Effector memory CD8-positive, alpha-beta T cell (primary cell): ENCODE measurements around the gene EN1.

ENCODE experiments used
- ATAC-seq: fragments of 150-1000 bp; cut with Tn5 transposase; replicated peaks from 2 replicates; pipeline ENCODE4 v1.10.0; 2021; ENCODE audit warnings: mild to moderate bottlenecking, moderate library complexity
- DNase-seq, 3 experiments: peaks; one replicate each; pipeline ENCODE4 v3.0.0; 2021
- H3K27ac Mint-ChIP-seq, 2 donors: one replicate each; pipeline ENCODE4 v1.8.0; 2022; ENCODE audit warnings: mild to moderate bottlenecking in 2 of 2, mixed read lengths in 2 of 2, moderate library complexity in 2 of 2
- H3K27me3 Mint-ChIP-seq, 2 donors: one replicate each; pipeline ENCODE4 v1.8.0; 2022; ENCODE audit warnings: mixed read lengths in 2 of 2
- H3K36me3 Mint-ChIP-seq: one replicate; pipeline ENCODE4 v1.8.0; 2022; ENCODE audit warnings: mild to moderate bottlenecking, moderate library complexity, mixed read lengths; ENCODE audit not compliant: insufficient read depth
- H3K4me1 Mint-ChIP-seq, 2 donors: one replicate each; pipeline ENCODE4 v1.8.0; 2022; ENCODE audit warnings: low read depth in 2 of 2, mixed read lengths in 2 of 2
- H3K4me3 Mint-ChIP-seq, 2 donors: one replicate each; pipeline ENCODE4 v1.8.0; 2022; ENCODE audit warnings: mild to moderate bottlenecking in 2 of 2, mixed read lengths in 2 of 2, moderate library complexity in 2 of 2
- H3K9me3 Mint-ChIP-seq, 2 donors: one replicate each; pipeline ENCODE4 v1.8.0; 2022; ENCODE audit warnings: mixed read lengths in 2 of 2
- total RNA-seq, 9 experiments: gene quantifications; one replicate each; lab custom pipeline; 2026; lab: John Stamatoyannopoulos, UW

The EN1 gene
- total RNA-seq: 0 to 0.06 (median 0) reads per million in 9 experiments

- Mint-ChIP-seq H3K36me3 (peaks cover 3% of the 10 kb centered on the region), H3K4me3 (peak within 1 kb of the TSS in 1 of 2 donors; percentile 25), H3K4me1 (peaks cover 8 to 12% of the 10 kb centered on the region in 2 donors), H3K27me3 (peaks cover 88% of the 10 kb centered on the region in 2 donors), H3K27ac (no peak within 1 kb of the TSS), H3K9me3 (no peaks in the 10 kb centered on the region)
- DNase-seq: no peak
- ATAC-seq: no peak
These were observed at the start of gene EN1 for GRCh38 chr2:118846953-118847761. EN1 (minus strand) TSS chr2:118847648; CDS start chr2:118847167, 481 bp downstream.

- Mint-ChIP-seq H3K4me3 (no peak overlapping the region), H3K36me3 (no peaks in the 10 kb centered on the region), H3K27me3 (peaks cover 8 to 13% of the 10 kb centered on the region in 2 donors), H3K9me3 (peaks cover 2 to 12% of the 10 kb centered on the region in 2 donors), H3K4me1 (no peaks in the 10 kb centered on the region), H3K27ac (no peak overlapping the region)
- DNase-seq (no peak), ATAC-seq (no peak)
These were observed 45.7 kb upstream of the EN1 start for GRCh38 chr2:118893100-118893499.

- H3K27me3 Mint-ChIP-seq: peaks cover 8 to 13% of the 10 kb centered on the region in 2 donors
- no peak for DNase-seq
- no peak overlapping the region for H3K27ac Mint-ChIP-seq
- no peak for ATAC-seq
- H3K9me3 Mint-ChIP-seq: peaks cover 2 to 12% of the 10 kb centered on the region in 2 donors
- H3K36me3 Mint-ChIP-seq: no peaks in the 10 kb centered on the region
- no peak overlapping the region for H3K4me3 Mint-ChIP-seq
- no peaks in the 10 kb centered on the region for H3K4me1 Mint-ChIP-seq
These were observed 42.5 kb upstream of the EN1 start for GRCh38 chr2:118889995-118890394.

- ATAC-seq (no peak), DNase-seq (no peak)
- no peaks in the 10 kb centered on the region for H3K9me3 Mint-ChIP-seq
- no peak overlapping the region for H3K27ac Mint-ChIP-seq
- no peak overlapping the region for H3K4me3 Mint-ChIP-seq
- peaks cover 9 to 18% of the 10 kb centered on the region in 2 donors for H3K4me1 Mint-ChIP-seq
- no peaks in the 10 kb centered on the region for H3K36me3 Mint-ChIP-seq
- peaks cover 6 to 24% of the 10 kb centered on the region in 2 donors for H3K27me3 Mint-ChIP-seq
These were observed 36.3 kb upstream of the EN1 start for GRCh38 chr2:118883792-118884191.

- DNase-seq: peak; percentile 39 to 57 (median 52)
- H3K4me1 Mint-ChIP-seq: peaks cover 9 to 18% of the 10 kb centered on the region in 2 donors
- H3K27ac Mint-ChIP-seq: peak overlapping the region; percentile 24 to 29
- H3K9me3 Mint-ChIP-seq: no peaks in the 10 kb centered on the region
- H3K36me3 Mint-ChIP-seq: no peaks in the 10 kb centered on the region
- peaks cover 12 to 33% of the 10 kb centered on the region in 2 donors for H3K27me3 Mint-ChIP-seq
- peak; percentile 85 for ATAC-seq
- peak overlapping the region; percentile 82 to 84 for H3K4me3 Mint-ChIP-seq
These were observed 35.4 kb upstream of the EN1 start for GRCh38 chr2:118882693-118883336.

GRCh38 chr2:118881490-118882129 is 34.2 kb upstream of the EN1 start:
- Mint-ChIP-seq H3K4me1 (peaks cover 9 to 18% of the 10 kb centered on the region in 2 donors), H3K9me3 (no peaks in the 10 kb centered on the region), H3K4me3 (peak overlapping the region in 1 of 2 donors; percentile 48), H3K27me3 (peaks cover 20 to 41% of the 10 kb centered on the region in 2 donors), H3K36me3 (no peaks in the 10 kb centered on the region), H3K27ac (no peak overlapping the region)
- DNase-seq: peak; percentile 36 to 41 (median 37)
- peak; percentile 74 for ATAC-seq

- no peaks in the 10 kb centered on the region for H3K9me3 Mint-ChIP-seq
- ATAC-seq: no peak
- no peak overlapping the region for H3K4me3 Mint-ChIP-seq
- H3K27ac Mint-ChIP-seq: no peak overlapping the region
- peaks cover 31 to 52% of the 10 kb centered on the region in 2 donors for H3K27me3 Mint-ChIP-seq
- peaks cover 9 to 18% of the 10 kb centered on the region in 2 donors for H3K4me1 Mint-ChIP-seq
- no peak for DNase-seq
- no peaks in the 10 kb centered on the region for H3K36me3 Mint-ChIP-seq
These were observed 33.1 kb upstream of the EN1 start for GRCh38 chr2:118880501-118880900.

GRCh38 chr2:118878531-118879149 is 31.2 kb upstream of the EN1 start:
- Mint-ChIP-seq H3K27ac (no peak overlapping the region), H3K27me3 (peaks cover 31 to 71% of the 10 kb centered on the region in 2 donors), H3K36me3 (no peaks in the 10 kb centered on the region), H3K4me1 (peaks cover 9 to 18% of the 10 kb centered on the region in 2 donors), H3K9me3 (no peaks in the 10 kb centered on the region), H3K4me3 (no peak overlapping the region)
- no peak for ATAC-seq
- DNase-seq: no peak

- no peaks in the 10 kb centered on the region for H3K9me3 Mint-ChIP-seq
- peaks cover 42 to 88% of the 10 kb centered on the region in 2 donors for H3K27me3 Mint-ChIP-seq
- no peaks in the 10 kb centered on the region for H3K4me1 Mint-ChIP-seq
- no peak overlapping the region for H3K27ac Mint-ChIP-seq
- H3K36me3 Mint-ChIP-seq: no peaks in the 10 kb centered on the region
- ATAC-seq (no peak), DNase-seq (no peak)
- no peak overlapping the region for H3K4me3 Mint-ChIP-seq
These were observed 27.9 kb upstream of the EN1 start for GRCh38 chr2:118875318-118875717.

GRCh38 chr2:118874324-118874723 is 26.9 kb upstream of the EN1 start:
- Mint-ChIP-seq H3K9me3 (no peaks in the 10 kb centered on the region), H3K4me3 (no peak overlapping the region), H3K36me3 (no peaks in the 10 kb centered on the region), H3K27ac (no peak overlapping the region), H3K27me3 (peaks cover 41 to 81% of the 10 kb centered on the region in 2 donors), H3K4me1 (no peaks in the 10 kb centered on the region)
- ATAC-seq (no peak), DNase-seq (no peak)

GRCh38 chr2:118865106-118865505 is 17.7 kb upstream of the EN1 start:
- H3K27me3 Mint-ChIP-seq: peaks cover 48 to 54% of the 10 kb centered on the region in 2 donors
- no peaks in the 10 kb centered on the region for H3K4me1 Mint-ChIP-seq
- ATAC-seq: peak; percentile 50
- no peaks in the 10 kb centered on the region for H3K36me3 Mint-ChIP-seq
- no peaks in the 10 kb centered on the region for H3K9me3 Mint-ChIP-seq
- no peak overlapping the region for H3K4me3 Mint-ChIP-seq
- no peak for DNase-seq
- H3K27ac Mint-ChIP-seq: no peak overlapping the region

GRCh38 chr2:118864207-118864606 is 16.8 kb upstream of the EN1 start:
- H3K27ac Mint-ChIP-seq: no peak overlapping the region
- H3K36me3 Mint-ChIP-seq: no peaks in the 10 kb centered on the region
- ATAC-seq: no peak
- H3K27me3 Mint-ChIP-seq: peaks cover 57 to 62% of the 10 kb centered on the region in 2 donors
- H3K9me3 Mint-ChIP-seq: no peaks in the 10 kb centered on the region
- H3K4me3 Mint-ChIP-seq: no peak overlapping the region
- no peaks in the 10 kb centered on the region for H3K4me1 Mint-ChIP-seq
- no peak for DNase-seq

GRCh38 chr2:118861731-118862130 is 14.3 kb upstream of the EN1 start:
- no peaks in the 10 kb centered on the region for H3K36me3 Mint-ChIP-seq
- no peak for ATAC-seq

More at GRCh38 chr2:118861731-118862130, 14.3 kb upstream of the EN1 start:
- no peak for DNase-seq
- no peak overlapping the region for H3K27ac Mint-ChIP-seq
- H3K4me3 Mint-ChIP-seq: no peak overlapping the region
- H3K9me3 Mint-ChIP-seq: no peaks in the 10 kb centered on the region
- H3K4me1 Mint-ChIP-seq: peaks cover 0 to 2% of the 10 kb centered on the region in 2 donors
- H3K27me3 Mint-ChIP-seq: peaks cover 68 to 87% of the 10 kb centered on the region in 2 donors
